ENCODE data around the gene ZC3H18.

ZC3H18 gene

GRCh38 chr16:88578446-88579313 is 8.5 kb downstream of the ZC3H18 start:
- H3K27ac ChIP-seq (replicated peaks; ENCODE audit: low read length) = no peak overlapping the region
- no CpG with 5 or more reads among the region's 26 CpGs for WGBS, 2 donors (ENCODE audit: extremely low coverage in 2 of 2, insufficient read length in 2 of 2, insufficient replicate concordance in 1 of 2)
- no peak overlapping the region for H3K14ac ChIP-seq (ENCODE audit: low read length)
- peaks cover 55 to 95% of the 10 kb centered on the region in 2 donors for H3K36me3 ChIP-seq (replicated peaks in 1 of 2; ENCODE audit: control insufficient read depth in 2 of 2, insufficient read depth in 2 of 2, low read length in 2 of 2)
- H3K9ac ChIP-seq (ENCODE audit: low read depth, low read length, poor library complexity) = no peak overlapping the region
- H2BK120ac ChIP-seq (ENCODE audit: low read depth, low read length) = no peak overlapping the region
- H3K4me2 ChIP-seq (ENCODE audit: insufficient read depth, low read length, poor library complexity, severe bottlenecking) = no peak overlapping the region
- H2AK5ac ChIP-seq (ENCODE audit: low read depth, low read length) = no peak overlapping the region
- H2BK5ac ChIP-seq (ENCODE audit: low read length) = no peak overlapping the region
- H2BK12ac ChIP-seq (ENCODE audit: low read length) = no peak overlapping the region
- H2BK15ac ChIP-seq (ENCODE audit: low read length) = no peak overlapping the region
- DNase-seq (ENCODE audit: low spot score) = no peak
- H3K9me3 ChIP-seq (replicated peaks in 1 of 2; ENCODE audit: control insufficient read depth in 2 of 2, insufficient read depth in 1 of 2, low read depth in 1 of 2, low read length in 2 of 2) = no peaks in the 10 kb centered on the region
- H3K18ac ChIP-seq (ENCODE audit: low read length) = no peak overlapping the region
- H2AFZ ChIP-seq (ENCODE audit: low read length) = no peak overlapping the region
- H3K4me1 ChIP-seq (ENCODE audit: control insufficient read depth in 2 of 2, insufficient read depth in 1 of 2, low read depth in 1 of 2, low read length in 2 of 2) = no peaks in the 10 kb centered on the region
- H4K91ac ChIP-seq (ENCODE audit: low read depth, low read length, poor library complexity) = no peak overlapping the region
- H3K4me3 ChIP-seq (ENCODE audit: low read length in 2 of 2) = peak overlapping the region in 1 of 2 donors; percentile 30
- H3K23ac ChIP-seq (ENCODE audit: low read depth, low read length, poor library complexity) = no peak overlapping the region
- H3K79me1 ChIP-seq (ENCODE audit: low read depth, low read length) = peaks cover 30% of the 10 kb centered on the region
- H3K4ac ChIP-seq (ENCODE audit: low read length) = no peak overlapping the region
- no peak overlapping the region for H4K8ac ChIP-seq (ENCODE audit: low read depth, low read length)
- H3K27me3 ChIP-seq (ENCODE audit: control insufficient read depth in 3 of 3, insufficient read depth in 3 of 3, low read depth in 1 of 3, low read length in 3 of 3) = no peaks in the 10 kb centered on the region

- no peak overlapping the region for H3K4ac ChIP-seq (ENCODE audit: low read length)
- H3K36me3 ChIP-seq (replicated peaks in 1 of 2; ENCODE audit: control insufficient read depth in 2 of 2, insufficient read depth in 2 of 2, low read length in 2 of 2) = peaks cover 56 to 98% of the 10 kb centered on the region in 2 donors
- H3K9me3 ChIP-seq (replicated peaks in 1 of 2; ENCODE audit: control insufficient read depth in 2 of 2, insufficient read depth in 1 of 2, low read depth in 1 of 2, low read length in 2 of 2) = no peaks in the 10 kb centered on the region
- no peak overlapping the region for H3K18ac ChIP-seq (ENCODE audit: low read length)
- H3K79me1 ChIP-seq (ENCODE audit: low read depth, low read length) = peaks cover 32% of the 10 kb centered on the region
- H2BK12ac ChIP-seq (ENCODE audit: low read length) = no peak overlapping the region
- H2AFZ ChIP-seq (ENCODE audit: low read length) = no peak overlapping the region
- H4K8ac ChIP-seq (ENCODE audit: low read depth, low read length) = no peak overlapping the region
- H3K23ac ChIP-seq (ENCODE audit: low read depth, low read length, poor library complexity) = no peak overlapping the region
- H3K4me3 ChIP-seq (ENCODE audit: low read length in 2 of 2) = no peak overlapping the region
- no peak for DNase-seq (ENCODE audit: low spot score)
- no peak overlapping the region for H2BK15ac ChIP-seq (ENCODE audit: low read length)
- H4K91ac ChIP-seq (ENCODE audit: low read depth, low read length, poor library complexity) = no peak overlapping the region
- H2BK120ac ChIP-seq (ENCODE audit: low read depth, low read length) = no peak overlapping the region
- no peaks in the 10 kb centered on the region for H3K27me3 ChIP-seq (ENCODE audit: control insufficient read depth in 3 of 3, insufficient read depth in 3 of 3, low read depth in 1 of 3, low read length in 3 of 3)
- H3K27ac ChIP-seq (replicated peaks; ENCODE audit: low read length) = no peak overlapping the region
- H3K4me2 ChIP-seq (ENCODE audit: insufficient read depth, low read length, poor library complexity, severe bottlenecking) = no peak overlapping the region
- no peak overlapping the region for H3K9ac ChIP-seq (ENCODE audit: low read depth, low read length, poor library complexity)
- H2AK5ac ChIP-seq (ENCODE audit: low read depth, low read length) = no peak overlapping the region
- H2BK5ac ChIP-seq (ENCODE audit: low read length) = no peak overlapping the region
- H3K14ac ChIP-seq (ENCODE audit: low read length) = no peak overlapping the region
- no peaks in the 10 kb centered on the region for H3K4me1 ChIP-seq (ENCODE audit: control insufficient read depth in 2 of 2, insufficient read depth in 1 of 2, low read depth in 1 of 2, low read length in 2 of 2)
- no CpG with 5 or more reads among the region's 16 CpGs for WGBS, 2 donors (ENCODE audit: extremely low coverage in 2 of 2, insufficient read length in 2 of 2, insufficient replicate concordance in 1 of 2)
Observed at GRCh38 chr16:88580371-88580770, 10.2 kb downstream of the ZC3H18 start.

GRCh38 chr16:88581033-88581432 is 10.8 kb downstream of the ZC3H18 start:
- H3K27me3 ChIP-seq (ENCODE audit: control insufficient read depth in 3 of 3, insufficient read depth in 3 of 3, low read depth in 1 of 3, low read length in 3 of 3) = no peaks in the 10 kb centered on the region
- H2BK12ac ChIP-seq (ENCODE audit: low read length) = no peak overlapping the region
- no peaks in the 10 kb centered on the region for H3K4me1 ChIP-seq (ENCODE audit: control insufficient read depth in 2 of 2, insufficient read depth in 1 of 2, low read depth in 1 of 2, low read length in 2 of 2)
- H2BK15ac ChIP-seq (ENCODE audit: low read length) = no peak overlapping the region
- no peak overlapping the region for H2BK5ac ChIP-seq (ENCODE audit: low read length)
- peaks cover 56 to 97% of the 10 kb centered on the region in 2 donors for H3K36me3 ChIP-seq (replicated peaks in 1 of 2; ENCODE audit: control insufficient read depth in 2 of 2, insufficient read depth in 2 of 2, low read length in 2 of 2)
- H3K14ac ChIP-seq (ENCODE audit: low read length) = no peak overlapping the region
- WGBS, 2 donors (ENCODE audit: extremely low coverage in 2 of 2, insufficient read length in 2 of 2, insufficient replicate concordance in 1 of 2) = no CpG with 5 or more reads among the region's 4 CpGs
- H2BK120ac ChIP-seq (ENCODE audit: low read depth, low read length) = no peak overlapping the region
- H2AFZ ChIP-seq (ENCODE audit: low read length) = no peak overlapping the region
- peaks cover 37% of the 10 kb centered on the region for H3K79me1 ChIP-seq (ENCODE audit: low read depth, low read length)
- no peak for DNase-seq (ENCODE audit: low spot score)
- H3K4ac ChIP-seq (ENCODE audit: low read length) = no peak overlapping the region
- H3K9ac ChIP-seq (ENCODE audit: low read depth, low read length, poor library complexity) = no peak overlapping the region
- no peak overlapping the region for H3K4me3 ChIP-seq (ENCODE audit: low read length in 2 of 2)
- H2AK5ac ChIP-seq (ENCODE audit: low read depth, low read length) = no peak overlapping the region
- no peak overlapping the region for H4K91ac ChIP-seq (ENCODE audit: low read depth, low read length, poor library complexity)
- H3K18ac ChIP-seq (ENCODE audit: low read length) = no peak overlapping the region
- no peaks in the 10 kb centered on the region for H3K9me3 ChIP-seq (replicated peaks in 1 of 2; ENCODE audit: control insufficient read depth in 2 of 2, insufficient read depth in 1 of 2, low read depth in 1 of 2, low read length in 2 of 2)
- no peak overlapping the region for H3K23ac ChIP-seq (ENCODE audit: low read depth, low read length, poor library complexity)
- no peak overlapping the region for H4K8ac ChIP-seq (ENCODE audit: low read depth, low read length)
- no peak overlapping the region for H3K4me2 ChIP-seq (ENCODE audit: insufficient read depth, low read length, poor library complexity, severe bottlenecking)
- H3K27ac ChIP-seq (replicated peaks; ENCODE audit: low read length) = no peak overlapping the region

GRCh38 chr16:88582912-88583575 is 12.8 kb downstream of the ZC3H18 start:
- H2BK5ac ChIP-seq (ENCODE audit: low read length) = no peak overlapping the region
- no peaks in the 10 kb centered on the region for H3K27me3 ChIP-seq (ENCODE audit: control insufficient read depth in 3 of 3, insufficient read depth in 3 of 3, low read depth in 1 of 3, low read length in 3 of 3)
- no peak overlapping the region for H3K18ac ChIP-seq (ENCODE audit: low read length)
- no peak overlapping the region for H2BK15ac ChIP-seq (ENCODE audit: low read length)
- H2BK120ac ChIP-seq (ENCODE audit: low read depth, low read length) = no peak overlapping the region
- H3K9me3 ChIP-seq (replicated peaks in 1 of 2; ENCODE audit: control insufficient read depth in 2 of 2, insufficient read depth in 1 of 2, low read depth in 1 of 2, low read length in 2 of 2) = no peaks in the 10 kb centered on the region
- peaks cover 56 to 97% of the 10 kb centered on the region in 2 donors for H3K36me3 ChIP-seq (replicated peaks in 1 of 2; ENCODE audit: control insufficient read depth in 2 of 2, insufficient read depth in 2 of 2, low read length in 2 of 2)
- H3K23ac ChIP-seq (ENCODE audit: low read depth, low read length, poor library complexity) = no peak overlapping the region
- no peak overlapping the region for H3K14ac ChIP-seq (ENCODE audit: low read length)
- H2BK12ac ChIP-seq (ENCODE audit: low read length) = no peak overlapping the region
- H2AK5ac ChIP-seq (ENCODE audit: low read depth, low read length) = no peak overlapping the region
- DNase-seq (ENCODE audit: low spot score) = no peak
- WGBS, 2 donors (ENCODE audit: extremely low coverage in 2 of 2, insufficient read length in 2 of 2, insufficient replicate concordance in 1 of 2) = no CpG with 5 or more reads among the region's 14 CpGs
- no peak overlapping the region for H3K27ac ChIP-seq (replicated peaks; ENCODE audit: low read length)
- no peak overlapping the region for H3K4ac ChIP-seq (ENCODE audit: low read length)
- H3K79me1 ChIP-seq (ENCODE audit: low read depth, low read length) = peaks cover 29% of the 10 kb centered on the region
- H4K8ac ChIP-seq (ENCODE audit: low read depth, low read length) = no peak overlapping the region
- H3K4me2 ChIP-seq (ENCODE audit: insufficient read depth, low read length, poor library complexity, severe bottlenecking) = no peak overlapping the region
- no peak overlapping the region for H3K4me3 ChIP-seq (ENCODE audit: low read length in 2 of 2)
- H3K9ac ChIP-seq (ENCODE audit: low read depth, low read length, poor library complexity) = no peak overlapping the region
- H3K4me1 ChIP-seq (ENCODE audit: control insufficient read depth in 2 of 2, insufficient read depth in 1 of 2, low read depth in 1 of 2, low read length in 2 of 2) = no peaks in the 10 kb centered on the region
- no peak overlapping the region for H4K91ac ChIP-seq (ENCODE audit: low read depth, low read length, poor library complexity)
- no peak overlapping the region for H2AFZ ChIP-seq (ENCODE audit: low read length)

All from neuronal stem cell (in vitro differentiated cells).